ENCODE data around the gene PRDM16.

DNA sequence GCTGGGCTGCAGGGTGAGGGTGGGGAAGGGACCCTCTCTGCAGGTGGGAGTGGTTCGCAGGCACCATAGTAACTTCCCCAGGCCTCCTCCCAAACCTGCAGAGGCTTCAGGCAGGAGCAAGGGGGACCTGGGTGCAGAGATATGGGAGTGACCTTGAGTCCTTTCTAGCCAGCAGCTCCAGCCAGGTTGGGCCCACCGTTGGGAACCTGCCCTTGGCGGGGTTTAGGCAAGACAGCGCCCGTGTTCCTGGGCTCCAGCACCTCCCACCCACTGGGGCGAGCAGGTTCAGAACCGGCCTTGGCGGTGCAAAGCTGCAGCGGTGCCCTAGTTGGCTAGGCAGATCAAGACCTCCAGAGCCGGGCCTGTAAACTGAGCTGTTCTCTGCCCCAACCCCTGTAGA is 2.2 kb upstream of the PRDM16 start:
- no peak for TF ChIP-seq RAD21 (IDR thresholded peaks at IDR 0.05 in 1 of 2, conservative IDR thresholded peaks at IDR 0.05 in 1 of 2; ENCODE audit: low read depth in 2 of 2, low read length in 2 of 2)
- TF ChIP-seq RBBP5 (IDR thresholded peaks at IDR 0.05; ENCODE audit: borderline replicate concordance, low read depth, low read length) = no peak

Data from H1 (cell line).